HFFc6 (cell line): ENCODE results near the gene OAF. TPM values are rescaled to one million over a fixed set of nuclear protein-coding genes. Genes with fewer than 3 reads are reported as not detected.

ENCODE experiments used
- DNase-seq: peaks from one replicate; pipeline ENCODE4 v3.0.0-alpha.2; 2018
- H3K27ac Mint-ChIP-seq: 2 replicates; pipeline ENCODE4 v1.8.0; 2020; ENCODE audit warnings: mild to moderate bottlenecking, mixed read lengths
- H3K27me3 Mint-ChIP-seq: 2 replicates; pipeline ENCODE4 v1.8.0; 2021; ENCODE audit warnings: mild to moderate bottlenecking, moderate library complexity, mixed read lengths; ENCODE audit not compliant: insufficient read depth
- H3K36me3 Mint-ChIP-seq: 2 replicates; pipeline ENCODE4 v1.8.0; 2021; ENCODE audit warnings: low read depth, mixed read lengths
- H3K4me1 Mint-ChIP-seq: 2 replicates; pipeline ENCODE4 v1.8.0; 2020; ENCODE audit warnings: low read depth, mixed read lengths
- H3K4me3 Mint-ChIP-seq: 2 replicates; pipeline ENCODE4 v1.8.0; 2020; ENCODE audit warnings: mild to moderate bottlenecking, moderate library complexity, mixed read lengths
- H3K9me3 Mint-ChIP-seq: 2 replicates; pipeline ENCODE4 v1.8.0; 2020; ENCODE audit warnings: mild to moderate bottlenecking, mixed read lengths
- total RNA-seq, 6 experiments: library from RNA; stranded (reverse); fragmentation: NEBNext Ultra II Directional; extraction: Animal tissue kit (Norgen Biotek cat#: 25700); gene quantifications; 2 replicates in 1 of 6; 3 replicates in 5 of 6; pipeline ENCODE4 v1.2.3, GENCODE V29; 2021
- TF ChIP-seq, protein P1 (sequence below): fragments of 200-600 bp; sonication (generic); IDR thresholded peaks from 2 replicates; pipeline ENCODE4 v1.5.0; 2021; ENCODE audit warnings: antibody characterized with exemption, mild to moderate bottlenecking

OAF gene
- total RNA-seq, 6 experiments from 2014 or later = 111 to 143 (median 123) TPM

DNA sequence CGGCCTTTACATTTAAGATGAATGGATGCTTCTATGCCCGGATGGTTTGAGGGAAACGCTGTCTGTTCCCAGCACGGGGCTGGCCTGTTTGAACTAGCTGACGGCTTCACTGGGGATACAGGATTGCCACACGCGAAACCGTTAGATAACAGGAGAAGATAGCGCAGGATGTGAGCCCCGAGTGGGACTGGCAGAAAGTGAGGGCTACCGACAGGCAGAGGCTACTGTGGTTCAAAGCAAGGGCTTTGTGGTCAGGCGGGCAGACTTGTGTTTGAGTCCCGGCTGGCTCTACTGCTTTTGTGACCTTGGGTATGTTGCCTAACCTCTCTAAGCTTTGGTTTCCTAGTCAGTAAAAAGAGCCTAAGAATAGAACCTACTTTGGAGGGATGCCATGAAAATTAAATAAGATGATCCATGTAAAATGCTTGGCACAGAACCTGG, 2.8 kb upstream of the OAF start:
- TF ChIP-seq, protein P1, sequence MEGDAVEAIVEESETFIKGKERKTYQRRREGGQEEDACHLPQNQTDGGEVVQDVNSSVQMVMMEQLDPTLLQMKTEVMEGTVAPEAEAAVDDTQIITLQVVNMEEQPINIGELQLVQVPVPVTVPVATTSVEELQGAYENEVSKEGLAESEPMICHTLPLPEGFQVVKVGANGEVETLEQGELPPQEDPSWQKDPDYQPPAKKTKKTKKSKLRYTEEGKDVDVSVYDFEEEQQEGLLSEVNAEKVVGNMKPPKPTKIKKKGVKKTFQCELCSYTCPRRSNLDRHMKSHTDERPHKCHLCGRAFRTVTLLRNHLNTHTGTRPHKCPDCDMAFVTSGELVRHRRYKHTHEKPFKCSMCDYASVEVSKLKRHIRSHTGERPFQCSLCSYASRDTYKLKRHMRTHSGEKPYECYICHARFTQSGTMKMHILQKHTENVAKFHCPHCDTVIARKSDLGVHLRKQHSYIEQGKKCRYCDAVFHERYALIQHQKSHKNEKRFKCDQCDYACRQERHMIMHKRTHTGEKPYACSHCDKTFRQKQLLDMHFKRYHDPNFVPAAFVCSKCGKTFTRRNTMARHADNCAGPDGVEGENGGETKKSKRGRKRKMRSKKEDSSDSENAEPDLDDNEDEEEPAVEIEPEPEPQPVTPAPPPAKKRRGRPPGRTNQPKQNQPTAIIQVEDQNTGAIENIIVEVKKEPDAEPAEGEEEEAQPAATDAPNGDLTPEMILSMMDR = no peak
- peak overlapping the region; percentile 99 for H3K27ac Mint-ChIP-seq
- H3K9me3 Mint-ChIP-seq = no peaks in the 10 kb centered on the region
- H3K4me3 Mint-ChIP-seq = no peak overlapping the region; the same call in 1 of the 2 replicates
- peaks cover 71% of the 10 kb centered on the region for H3K4me1 Mint-ChIP-seq
- H3K36me3 Mint-ChIP-seq = no peaks in the 10 kb centered on the region
- no peak for DNase-seq
- H3K27me3 Mint-ChIP-seq = no peaks in the 10 kb centered on the region; the same call in 1 of the 2 replicates

DNA sequence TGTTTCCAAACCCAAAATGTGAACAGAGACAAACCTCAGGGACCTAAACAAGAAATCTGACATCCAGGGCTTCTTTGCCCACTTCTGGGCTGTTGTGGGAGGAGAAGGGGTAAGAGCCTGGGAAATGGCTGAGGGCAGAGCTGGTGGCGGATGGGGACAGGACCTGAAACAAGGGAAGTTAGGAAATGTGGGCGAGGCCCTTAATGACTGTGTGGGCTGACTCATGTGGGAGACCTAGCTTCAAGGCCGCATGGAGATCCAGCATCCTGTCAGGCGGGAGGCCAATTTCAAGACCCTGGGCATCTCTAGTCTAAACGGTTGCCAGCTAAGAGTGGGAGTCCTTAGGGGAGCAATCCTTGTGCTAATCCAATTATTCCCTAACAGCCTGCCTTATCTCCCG, 2.1 kb upstream of the OAF start:
- Mint-ChIP-seq H3K4me3 (peak overlapping the region; percentile 92; the same call in 1 of the 2 replicates), H3K36me3 (no peaks in the 10 kb centered on the region)

DNA sequence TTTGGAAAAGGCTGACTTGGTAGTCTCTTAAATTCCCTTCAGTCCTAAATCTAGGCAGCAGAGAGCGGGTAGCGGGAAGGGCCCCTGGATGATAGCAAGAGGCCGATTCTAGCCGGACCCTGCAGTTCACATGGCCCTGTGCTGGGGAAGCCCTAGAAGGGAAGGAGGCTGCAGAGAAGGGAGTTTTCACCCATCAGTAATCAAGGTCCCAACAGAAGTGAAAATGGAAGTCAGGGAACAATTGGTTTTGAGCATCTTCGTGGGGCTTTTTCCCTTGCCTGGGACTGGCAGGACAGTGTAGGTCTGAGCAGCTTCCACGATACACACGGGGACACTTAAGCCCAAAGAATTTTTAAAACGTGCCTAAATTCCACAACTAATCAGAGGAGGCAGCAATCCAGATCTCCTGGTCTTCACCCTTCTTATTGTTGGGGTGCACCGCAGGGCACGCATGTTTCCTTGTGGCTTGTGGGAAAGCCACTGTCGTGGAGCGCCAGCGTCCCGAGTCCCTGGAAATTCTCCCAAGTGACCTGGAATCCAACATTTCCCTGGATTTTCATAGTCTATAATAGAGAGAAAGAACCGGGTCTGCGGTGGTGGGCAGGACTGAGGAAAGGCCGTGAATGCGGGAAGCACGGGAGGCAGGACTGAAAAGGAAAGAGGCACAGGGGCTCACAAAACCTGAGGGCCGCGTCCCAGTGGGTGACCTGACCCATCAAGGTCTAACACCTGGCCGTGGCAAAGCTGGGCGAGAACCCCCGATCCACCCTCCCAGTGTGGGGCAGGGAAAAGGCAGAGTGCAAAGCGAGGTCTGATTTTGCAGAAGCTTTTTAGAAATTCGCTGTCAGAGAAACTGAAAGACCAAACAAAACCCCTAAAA, 846 bp upstream of the OAF start:
- no peaks in the 10 kb centered on the region for H3K9me3 Mint-ChIP-seq
- no peaks in the 10 kb centered on the region for H3K36me3 Mint-ChIP-seq
- TF ChIP-seq, protein P1 = no peak
- peak overlapping the region; percentile 92 for H3K4me3 Mint-ChIP-seq
- no peaks in the 10 kb centered on the region; the same call in none of the 2 replicates for H3K27me3 Mint-ChIP-seq
- H3K4me1 Mint-ChIP-seq = peaks cover 73% of the 10 kb centered on the region
- H3K27ac Mint-ChIP-seq = peak overlapping the region; percentile 99
- no peak for DNase-seq

More for the DNA sequence above, 2.1 kb upstream of the OAF start:
- TF ChIP-seq, protein P1 = no peak
- Mint-ChIP-seq H3K4me1 (peaks cover 73% of the 10 kb centered on the region), H3K27ac (peak overlapping the region; percentile 99), H3K27me3 (no peaks in the 10 kb centered on the region; the same call in 1 of the 2 replicates), H3K9me3 (no peaks in the 10 kb centered on the region)
- peak; percentile 60 for DNase-seq

DNA sequence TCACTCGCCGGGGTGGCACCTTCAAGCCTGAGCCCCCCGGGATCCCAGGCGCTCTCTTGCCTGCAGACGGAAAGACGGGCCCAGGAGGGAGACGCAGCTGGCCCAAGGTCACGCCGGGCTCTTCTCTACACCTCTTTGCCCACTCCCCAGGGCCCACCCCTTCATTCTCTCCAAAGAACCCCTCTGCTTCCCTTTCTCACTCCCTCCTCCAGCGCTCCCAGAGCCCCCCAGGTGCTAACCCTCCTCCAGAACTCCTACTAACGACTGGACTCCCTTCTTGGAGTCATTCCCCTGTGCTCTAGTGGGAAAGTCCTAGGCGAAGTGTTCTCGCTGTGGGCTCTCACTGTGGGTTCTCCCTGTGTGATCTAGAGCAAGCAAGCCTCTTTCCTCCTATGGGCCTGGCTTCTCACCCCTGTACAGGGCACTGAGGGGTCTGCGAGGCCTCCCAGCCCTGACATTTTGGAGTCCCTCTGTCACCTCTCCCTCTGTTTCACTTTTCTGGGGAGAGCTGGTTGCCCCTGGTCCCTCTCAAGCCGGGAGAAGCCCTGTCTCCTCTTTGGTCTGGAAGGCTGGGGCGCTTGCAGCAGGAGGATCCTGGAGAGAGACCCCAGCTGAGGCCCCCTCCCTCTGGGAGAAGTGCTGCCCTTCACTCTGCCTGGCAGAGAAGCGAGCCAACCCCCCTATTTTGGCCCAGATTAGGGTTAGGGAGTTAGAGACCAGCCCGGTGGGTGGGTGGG, 858 bp downstream of the OAF start:
- peak overlapping the region; percentile 92 for H3K27ac Mint-ChIP-seq
- TF ChIP-seq, protein P1 = no peak
- DNase-seq = no peak
- peaks cover 70% of the 10 kb centered on the region for H3K4me1 Mint-ChIP-seq
- no peaks in the 10 kb centered on the region for H3K9me3 Mint-ChIP-seq
- H3K27me3 Mint-ChIP-seq = peaks cover 2% of the 10 kb centered on the region
- peak overlapping the region; percentile 95 for H3K4me3 Mint-ChIP-seq
- peaks cover 7% of the 10 kb centered on the region; the same call in 1 of the 2 replicates for H3K36me3 Mint-ChIP-seq

DNA sequence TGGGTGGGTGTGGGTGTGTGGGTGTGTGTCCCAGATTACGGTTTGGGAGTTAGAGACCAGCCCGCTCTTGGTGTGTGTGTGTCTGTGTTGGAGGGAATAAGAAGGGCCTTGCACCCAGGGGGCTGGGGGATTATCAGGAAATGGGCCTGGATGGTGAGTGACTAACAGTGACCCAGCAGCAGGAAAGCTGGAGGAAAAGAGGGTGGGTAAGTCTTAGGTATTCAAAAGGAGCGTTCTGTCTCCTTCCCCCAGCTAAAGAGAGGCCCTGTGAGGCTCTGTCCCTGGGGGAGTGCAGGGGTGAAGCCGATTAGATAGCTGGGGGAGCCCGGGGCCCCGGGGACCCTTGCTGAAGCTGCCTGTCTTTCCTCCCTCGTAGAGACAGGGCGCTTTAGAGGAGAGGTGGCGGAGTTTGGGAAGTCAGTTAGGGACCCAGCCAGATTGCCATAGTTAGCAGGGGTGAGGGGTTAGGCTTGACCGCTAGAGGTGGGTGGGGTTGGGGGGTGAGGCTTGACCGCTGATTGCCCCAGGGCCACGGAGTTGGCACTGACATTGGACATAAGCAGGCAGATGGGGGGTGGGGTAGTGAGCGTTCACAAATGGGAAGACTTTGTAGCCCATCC, 1.5 kb downstream of the OAF start:
- DNase-seq = no peak
- peaks cover 2% of the 10 kb centered on the region for H3K27me3 Mint-ChIP-seq
- H3K4me1 Mint-ChIP-seq = peaks cover 66% of the 10 kb centered on the region

More for the DNA sequence above, 1.5 kb downstream of the OAF start:
- TF ChIP-seq, protein P1 = no peak
- peak overlapping the region; percentile 92 for H3K27ac Mint-ChIP-seq
- H3K36me3 Mint-ChIP-seq = peaks cover 7% of the 10 kb centered on the region; the same call in 1 of the 2 replicates
- H3K4me3 Mint-ChIP-seq = peak overlapping the region; percentile 95
- H3K9me3 Mint-ChIP-seq = no peaks in the 10 kb centered on the region
